HUES48 (cell line): ENCODE data around the gene DPYSL5.

Experiments
- H3K27ac ChIP-seq: one replicate; pipeline ENCODE4 v1.7.0; 2013; ENCODE audit warnings: low read depth, low read length, inconsistent platforms
- H3K27me3 ChIP-seq: 2 replicates; pipeline ENCODE4 v1.6.1; 2013; ENCODE audit warnings: mild to moderate bottlenecking, low read length; ENCODE audit not compliant: control insufficient read depth, insufficient read depth
- H3K36me3 ChIP-seq: 2 replicates; pipeline ENCODE4 v1.6.1; 2013; ENCODE audit warnings: low read length; ENCODE audit not compliant: control insufficient read depth, insufficient read depth
- H3K4me1 ChIP-seq: 2 replicates; pipeline ENCODE4 v1.6.1; 2013; ENCODE audit warnings: mild to moderate bottlenecking, low read length; ENCODE audit not compliant: control insufficient read depth, insufficient read depth
- H3K4me3 ChIP-seq: 2 replicates; pipeline ENCODE4 v1.5.1; 2013; ENCODE audit warnings: mild to moderate bottlenecking, low read depth, low read length
- H3K9ac ChIP-seq: 2 replicates; pipeline ENCODE4 v1.6.1; 2013; ENCODE audit warnings: mild to moderate bottlenecking, low read depth, low read length, moderate library complexity
- H3K9me3 ChIP-seq: 2 replicates; pipeline ENCODE4 v1.6.1; 2013; ENCODE audit warnings: low read length; ENCODE audit not compliant: control insufficient read depth, insufficient read depth

DPYSL5 gene

GRCh38 chr2:26934985-26935384 lies 87.1 kb downstream of the DPYSL5 start:
- H3K9me3 ChIP-seq, result no peaks in the 10 kb centered on the region
- H3K9ac ChIP-seq, result no peak overlapping the region
- no peaks in the 10 kb centered on the region for H3K4me1 ChIP-seq
- no peaks in the 10 kb centered on the region for H3K36me3 ChIP-seq
- no peak overlapping the region for H3K4me3 ChIP-seq
- H3K27me3 ChIP-seq, result no peaks in the 10 kb centered on the region; the same call in 1 of the 2 replicates
- H3K27ac ChIP-seq, result no peak overlapping the region

DNA sequence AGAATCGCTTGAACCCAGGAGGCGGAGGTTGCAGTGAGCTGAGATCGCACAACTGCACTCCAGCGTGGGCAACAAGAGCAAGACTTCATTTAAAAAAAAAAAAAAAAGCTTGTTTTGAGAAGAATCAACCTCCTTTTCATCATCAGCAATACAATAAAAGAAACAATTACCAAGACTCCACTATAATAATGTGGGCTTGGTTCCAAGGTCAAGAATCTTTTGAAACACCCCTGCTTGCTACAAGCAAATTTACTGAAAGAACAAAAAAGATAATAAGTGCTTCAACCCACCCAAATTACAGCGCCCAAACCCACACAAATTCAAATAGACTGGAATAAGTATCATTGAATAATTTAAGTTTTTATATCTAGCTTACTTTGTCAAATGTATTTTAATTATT lies 88.9 kb downstream of the DPYSL5 start:
- H3K9me3 ChIP-seq, result no peaks in the 10 kb centered on the region
- no peaks in the 10 kb centered on the region for H3K36me3 ChIP-seq
- H3K27ac ChIP-seq, result no peak overlapping the region
- H3K9ac ChIP-seq, result no peak overlapping the region
- H3K4me1 ChIP-seq, result no peaks in the 10 kb centered on the region
- H3K4me3 ChIP-seq, result no peak overlapping the region
- no peaks in the 10 kb centered on the region; the same call in 1 of the 2 replicates for H3K27me3 ChIP-seq

- Histone ChIP-seq H3K4me3 (no peak overlapping the region), H3K27me3 (peaks cover 6% of the 10 kb centered on the region), H3K36me3 (no peaks in the 10 kb centered on the region), H3K9ac (no peak overlapping the region), H3K27ac (no peak overlapping the region), H3K4me1 (peaks cover 4% of the 10 kb centered on the region; the same call in 1 of the 2 replicates), H3K9me3 (no peaks in the 10 kb centered on the region)
Observed at GRCh38 chr2:26938399-26939118, 90.6 kb downstream of the DPYSL5 start.

GRCh38 chr2:26940001-26940400 lies 92.1 kb downstream of the DPYSL5 start:
- peaks cover 6% of the 10 kb centered on the region; the same call in 1 of the 2 replicates for H3K4me1 ChIP-seq
- H3K27me3 ChIP-seq, result peaks cover 9% of the 10 kb centered on the region
- no peak overlapping the region for H3K27ac ChIP-seq
- H3K9ac ChIP-seq, result no peak overlapping the region
- no peaks in the 10 kb centered on the region for H3K9me3 ChIP-seq
- H3K4me3 ChIP-seq, result no peak overlapping the region
- no peaks in the 10 kb centered on the region for H3K36me3 ChIP-seq

GRCh38 chr2:26941486-26941885 lies 93.6 kb downstream of the DPYSL5 start:
- no peak overlapping the region for H3K9ac ChIP-seq
- peaks cover 9% of the 10 kb centered on the region for H3K27me3 ChIP-seq
- H3K27ac ChIP-seq, result no peak overlapping the region
- H3K4me3 ChIP-seq, result no peak overlapping the region
- H3K9me3 ChIP-seq, result no peaks in the 10 kb centered on the region
- H3K36me3 ChIP-seq, result no peaks in the 10 kb centered on the region
- peaks cover 6% of the 10 kb centered on the region; the same call in 1 of the 2 replicates for H3K4me1 ChIP-seq

DNA sequence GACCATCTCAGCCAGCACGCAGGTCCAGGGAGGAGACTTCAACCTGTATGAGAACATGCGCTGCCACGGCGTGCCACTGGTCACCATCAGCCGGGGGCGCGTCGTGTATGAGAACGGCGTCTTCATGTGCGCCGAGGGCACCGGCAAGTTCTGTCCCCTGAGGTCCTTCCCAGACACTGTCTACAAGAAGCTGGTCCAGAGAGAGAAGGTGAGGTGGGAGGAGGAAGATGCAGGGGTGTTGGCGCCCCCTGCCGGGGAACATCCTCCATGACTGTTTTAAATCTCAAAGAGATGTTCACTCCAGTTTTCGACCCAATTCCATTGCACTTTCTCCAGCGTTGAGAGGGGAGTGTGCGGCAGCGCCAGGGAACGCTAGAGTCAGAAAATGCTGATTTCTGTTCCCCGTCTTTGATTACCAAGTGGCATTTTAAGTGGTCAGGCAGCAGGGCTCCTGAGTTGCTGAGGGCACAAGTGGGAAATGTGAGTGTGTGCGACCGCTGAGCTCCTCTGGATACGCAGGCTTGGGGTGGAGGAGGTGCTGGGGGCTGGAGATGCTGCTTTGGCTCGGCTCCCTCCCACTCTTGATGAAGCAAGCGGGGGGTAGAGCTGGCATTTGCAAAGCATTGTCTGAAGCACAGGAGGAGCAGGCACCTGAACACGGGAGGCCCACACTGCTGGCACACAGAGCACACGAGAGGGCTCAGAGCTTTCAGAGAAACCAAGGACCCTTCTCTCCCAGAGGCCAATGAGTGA lies 94.8 kb downstream of the DPYSL5 start:
- Histone ChIP-seq H3K27me3 (peaks cover 9% of the 10 kb centered on the region), H3K4me3 (peak overlapping the region; percentile 66), H3K9me3 (no peaks in the 10 kb centered on the region), H3K36me3 (no peaks in the 10 kb centered on the region), H3K27ac (no peak overlapping the region), H3K9ac (no peak overlapping the region), H3K4me1 (peaks cover 6% of the 10 kb centered on the region; the same call in 1 of the 2 replicates)

DNA sequence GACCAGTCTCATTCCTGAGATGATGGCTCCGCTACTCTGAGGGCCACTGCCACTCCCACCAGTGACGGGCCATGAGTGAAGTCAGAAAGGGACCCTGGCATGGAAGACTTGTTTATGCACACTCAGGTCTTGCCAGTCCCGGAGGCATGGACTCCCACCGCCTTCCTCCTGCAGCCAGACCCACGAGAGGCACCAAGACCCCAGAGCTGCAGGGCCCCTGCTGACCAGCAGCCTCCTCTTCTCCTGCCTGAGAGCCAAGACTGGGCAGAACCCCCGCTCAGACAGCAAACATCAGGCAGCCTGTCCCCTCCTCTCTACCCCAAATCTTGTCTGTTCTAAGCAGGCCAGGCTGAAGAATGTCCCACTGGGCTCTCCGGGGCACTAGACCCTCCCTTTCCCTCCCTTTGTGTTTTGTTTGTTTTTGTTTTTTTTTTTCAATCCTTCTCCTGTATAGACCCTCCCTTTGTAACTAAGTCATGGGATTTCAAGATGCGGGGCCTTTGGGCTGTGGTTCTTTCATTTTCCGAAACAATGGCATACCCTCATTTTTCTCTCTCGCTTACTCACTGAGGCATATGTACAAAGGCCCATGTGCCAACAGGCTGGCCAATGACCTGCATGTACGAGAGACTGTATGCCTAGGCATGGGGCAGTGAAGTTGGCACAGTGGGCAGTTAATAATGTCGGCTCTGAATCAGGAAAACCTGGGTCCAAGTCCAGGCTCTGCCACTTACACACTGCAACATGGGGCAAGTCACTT lies 98.2 kb downstream of the DPYSL5 start:
- no peak overlapping the region for H3K4me3 ChIP-seq
- no peaks in the 10 kb centered on the region for H3K36me3 ChIP-seq
- H3K27ac ChIP-seq, result no peak overlapping the region
- peaks cover 6% of the 10 kb centered on the region; the same call in 1 of the 2 replicates for H3K4me1 ChIP-seq
- H3K9me3 ChIP-seq, result no peaks in the 10 kb centered on the region
- no peak overlapping the region for H3K9ac ChIP-seq
- H3K27me3 ChIP-seq, result peaks cover 9% of the 10 kb centered on the region

GRCh38 chr2:26946841-26947784 lies 99.2 kb downstream of the DPYSL5 start:
- no peak overlapping the region for H3K4me3 ChIP-seq
- H3K4me1 ChIP-seq, result peaks cover 7% of the 10 kb centered on the region; the same call in 1 of the 2 replicates
- H3K9me3 ChIP-seq, result no peaks in the 10 kb centered on the region
- H3K27ac ChIP-seq, result no peak overlapping the region
- no peak overlapping the region for H3K9ac ChIP-seq
- H3K27me3 ChIP-seq, result peaks cover 9% of the 10 kb centered on the region
- H3K36me3 ChIP-seq, result no peaks in the 10 kb centered on the region

- Histone ChIP-seq H3K27ac (no peak overlapping the region), H3K9ac (no peak overlapping the region), H3K4me3 (no peak overlapping the region), H3K9me3 (no peaks in the 10 kb centered on the region), H3K27me3 (peaks cover under 1% of the 10 kb centered on the region; the same call in 1 of the 2 replicates), H3K36me3 (no peaks in the 10 kb centered on the region), H3K4me1 (peaks cover 5% of the 10 kb centered on the region; the same call in 1 of the 2 replicates)
Observed at GRCh38 chr2:26948800-26949199, 100.9 kb downstream of the DPYSL5 start.

GRCh38 chr2:26950246-26950645 lies 102.3 kb downstream of the DPYSL5 start:
- Histone ChIP-seq H3K27me3 (no peaks in the 10 kb centered on the region), H3K9me3 (no peaks in the 10 kb centered on the region), H3K4me1 (peaks cover 5% of the 10 kb centered on the region; the same call in 1 of the 2 replicates), H3K4me3 (no peak overlapping the region), H3K27ac (no peak overlapping the region), H3K9ac (no peak overlapping the region), H3K36me3 (no peaks in the 10 kb centered on the region)
